Uterus (tissue), 2 donors: ENCODE results near the gene ZNF747.

Experiments
- CTCF ChIP-seq, 4 experiments: fragments of 200-600 bp in 2 of 4; fragments of 450-650 bp in 2 of 4; sonication (generic) in 2 of 4; IDR thresholded peaks; one replicate each; pipeline ENCODE4 v1.5.1; 2016 to 2019; ENCODE audit warnings: antibody characterized with exemption in 4 of 4, mild to moderate bottlenecking in 2 of 4, moderate library complexity in 1 of 4
- POLR2A ChIP-seq, 2 donors: fragments of 450-650 bp; IDR thresholded peaks; one replicate each; pipeline ENCODE4 v1.6.1; 2016; ENCODE audit warnings: antibody characterized with exemption in 2 of 2, mild to moderate bottlenecking in 1 of 2, moderate library complexity in 1 of 2

- TF ChIP-seq POLR2A (IDR thresholded peaks at IDR 0.05) (peak in 1 of 2 donors; percentile 6), CTCF (IDR thresholded peaks at IDR 0.05) (peak in 3 of 4 experiments; percentile 37 to 51 (median 37))
Measured at GRCh38 chr16:30526823-30527634, 7.6 kb downstream of the ZNF747 start.
